Measurements from ENCODE around the gene SLC2A13.

DNA sequence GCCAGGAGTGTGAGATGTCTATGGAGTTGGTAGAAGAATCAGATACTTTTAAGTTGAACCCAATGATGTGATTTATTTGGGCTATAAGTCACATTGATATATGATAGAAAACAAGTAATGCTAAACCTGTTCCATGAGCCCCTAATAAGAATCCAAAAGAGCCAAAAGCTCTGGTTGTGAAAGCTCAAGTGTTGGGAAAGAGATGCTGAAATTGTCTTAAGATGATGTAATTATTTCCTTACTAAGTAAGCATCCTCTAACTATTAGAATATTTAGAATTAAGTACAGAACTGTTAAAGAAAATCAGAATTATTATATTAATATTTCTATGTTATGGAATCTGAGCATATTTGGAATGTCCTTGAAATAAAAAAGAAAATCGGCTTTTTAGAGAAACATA, 17.6 kb upstream of the SLC2A13 start:
- TF ChIP-seq, protein P1, sequence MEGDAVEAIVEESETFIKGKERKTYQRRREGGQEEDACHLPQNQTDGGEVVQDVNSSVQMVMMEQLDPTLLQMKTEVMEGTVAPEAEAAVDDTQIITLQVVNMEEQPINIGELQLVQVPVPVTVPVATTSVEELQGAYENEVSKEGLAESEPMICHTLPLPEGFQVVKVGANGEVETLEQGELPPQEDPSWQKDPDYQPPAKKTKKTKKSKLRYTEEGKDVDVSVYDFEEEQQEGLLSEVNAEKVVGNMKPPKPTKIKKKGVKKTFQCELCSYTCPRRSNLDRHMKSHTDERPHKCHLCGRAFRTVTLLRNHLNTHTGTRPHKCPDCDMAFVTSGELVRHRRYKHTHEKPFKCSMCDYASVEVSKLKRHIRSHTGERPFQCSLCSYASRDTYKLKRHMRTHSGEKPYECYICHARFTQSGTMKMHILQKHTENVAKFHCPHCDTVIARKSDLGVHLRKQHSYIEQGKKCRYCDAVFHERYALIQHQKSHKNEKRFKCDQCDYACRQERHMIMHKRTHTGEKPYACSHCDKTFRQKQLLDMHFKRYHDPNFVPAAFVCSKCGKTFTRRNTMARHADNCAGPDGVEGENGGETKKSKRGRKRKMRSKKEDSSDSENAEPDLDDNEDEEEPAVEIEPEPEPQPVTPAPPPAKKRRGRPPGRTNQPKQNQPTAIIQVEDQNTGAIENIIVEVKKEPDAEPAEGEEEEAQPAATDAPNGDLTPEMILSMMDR (IDR thresholded peaks at IDR 0.05 in 4 of 5, conservative IDR thresholded peaks at IDR 0.05 in 1 of 5) = no peak
- TF ChIP-seq POLR2A (IDR thresholded peaks at IDR 0.05) = no peak
